HG02970 (cell line): ENCODE data around the gene ZNF783.
"Not testable (repeated sequence)": the region's sequence is repeated elsewhere in the genome, so short reads cannot be mapped to it uniquely, and the experiment has no call there.

ENCODE experiments used
- ATAC-seq: cut with Tn5 transposase; IDR thresholded peaks from one replicate; pipeline ENCODE4 v1.9.1; 2021; ENCODE audit warnings: mild to moderate bottlenecking, moderate library complexity, moderate number of reproducible peaks; ENCODE audit not compliant: unreplicated experiment, low FRiP score

The ZNF783 gene

DNA sequence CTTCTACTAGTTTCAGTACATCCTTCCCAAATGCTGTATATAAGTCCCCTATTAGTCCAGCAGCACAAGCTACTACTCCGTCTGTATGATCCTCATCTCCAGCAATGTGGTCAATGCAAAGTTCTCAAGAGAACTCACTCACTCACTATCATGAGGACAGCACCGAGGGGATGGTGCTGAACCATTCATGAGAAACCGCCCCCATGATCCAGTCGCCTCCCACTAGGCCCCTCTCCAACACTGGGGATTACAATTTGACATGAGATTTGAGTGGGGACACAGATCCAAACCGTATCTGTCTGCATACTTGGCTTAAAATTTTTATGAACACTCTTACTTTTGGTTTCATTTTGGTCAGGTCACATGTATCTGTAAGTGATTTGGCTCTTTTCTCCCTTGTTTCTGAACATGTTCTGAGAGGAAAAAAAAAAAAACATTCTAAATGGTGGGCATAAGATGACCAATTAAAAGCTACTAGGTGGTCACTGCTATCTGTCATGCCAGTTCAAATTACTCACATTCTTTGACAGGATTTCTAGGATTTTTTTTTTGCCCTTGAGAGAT, 60.1 kb downstream of the ZNF783 start:
- no peak for ATAC-seq

DNA sequence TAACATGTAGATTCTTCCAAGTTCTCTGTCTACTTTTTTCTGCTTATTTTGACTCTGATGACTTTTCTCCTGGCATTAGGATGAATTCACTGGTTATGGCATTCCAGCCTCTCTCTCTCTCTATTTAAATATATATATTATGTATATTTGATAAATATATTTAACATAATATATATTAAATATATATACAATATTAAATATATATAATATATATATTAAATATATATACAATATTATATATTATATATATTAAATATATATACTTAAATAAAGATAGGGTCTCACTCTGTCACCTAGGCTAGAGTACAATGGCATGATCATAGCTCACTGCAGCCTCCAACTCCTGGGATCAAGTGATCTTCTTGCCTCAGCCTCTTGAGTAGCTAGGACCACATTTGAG, 60.7 kb downstream of the ZNF783 start:
- ATAC-seq: no peak

DNA sequence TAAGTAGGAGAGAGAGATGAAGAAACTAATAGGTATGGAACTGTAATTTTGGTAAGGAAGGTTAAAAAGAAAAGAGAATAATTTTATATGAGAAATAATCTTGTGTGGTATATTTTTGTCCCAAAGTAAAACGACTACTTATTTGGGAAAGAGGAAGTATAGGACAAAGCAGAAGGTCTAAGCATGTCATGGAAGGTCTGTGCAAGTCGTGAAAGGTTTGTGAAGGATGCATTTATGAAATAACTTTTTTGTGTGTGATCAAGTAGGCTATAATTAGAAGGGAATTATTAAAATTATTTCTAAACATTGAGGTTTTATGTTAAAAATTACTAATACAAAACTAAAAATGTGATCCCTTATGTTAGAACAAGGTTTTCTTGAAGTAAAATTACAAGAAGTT, 63.3 kb downstream of the ZNF783 start:
- ATAC-seq: no peak

DNA sequence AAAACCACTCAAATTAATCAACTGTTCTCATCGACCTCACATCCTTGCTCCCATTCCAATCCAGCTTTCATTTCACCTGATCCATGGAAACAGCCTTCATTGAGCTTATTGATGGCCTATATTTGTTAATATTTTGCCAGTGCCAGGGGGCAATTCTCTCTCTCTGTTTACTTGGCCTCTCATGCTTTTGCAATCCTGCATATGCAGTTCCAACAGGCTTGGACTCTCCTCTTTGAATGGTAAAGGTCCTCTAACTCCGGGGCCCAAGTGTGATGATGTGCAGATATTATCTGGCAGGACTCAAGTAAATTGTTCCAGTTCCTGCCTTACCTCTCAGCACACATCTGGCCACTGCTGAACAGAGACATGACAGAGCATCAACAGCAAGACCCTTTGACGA, 67.3 kb downstream of the ZNF783 start:
- ATAC-seq: no peak

DNA sequence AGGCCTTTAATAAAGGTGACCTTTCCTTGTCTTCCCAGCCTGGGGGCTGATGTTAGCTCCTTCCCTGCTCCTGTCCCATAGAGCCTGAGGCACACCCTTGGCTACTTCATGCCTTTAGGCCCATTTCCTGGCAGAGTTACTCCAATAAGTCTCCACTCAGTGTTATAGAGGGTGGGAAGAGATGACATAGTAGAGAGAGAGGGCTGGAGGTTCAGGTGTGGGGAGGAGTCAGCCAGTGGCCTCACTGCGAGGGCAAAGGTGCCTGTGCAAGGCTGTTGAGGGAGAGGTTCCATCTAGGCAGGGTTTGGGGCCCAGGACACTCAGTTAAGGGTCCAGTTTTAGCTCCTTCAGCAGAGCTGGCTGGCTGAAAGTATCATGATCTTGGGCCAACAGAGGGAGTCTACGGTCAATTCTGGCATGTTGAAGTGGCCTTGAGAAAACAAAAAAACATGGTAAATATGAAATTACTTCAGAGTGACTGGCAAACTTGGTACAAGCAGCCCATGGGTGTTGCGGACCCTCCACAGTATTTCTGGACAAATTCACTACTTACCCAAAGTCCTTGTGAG, 67.9 kb downstream of the ZNF783 start:
- no peak for ATAC-seq

DNA sequence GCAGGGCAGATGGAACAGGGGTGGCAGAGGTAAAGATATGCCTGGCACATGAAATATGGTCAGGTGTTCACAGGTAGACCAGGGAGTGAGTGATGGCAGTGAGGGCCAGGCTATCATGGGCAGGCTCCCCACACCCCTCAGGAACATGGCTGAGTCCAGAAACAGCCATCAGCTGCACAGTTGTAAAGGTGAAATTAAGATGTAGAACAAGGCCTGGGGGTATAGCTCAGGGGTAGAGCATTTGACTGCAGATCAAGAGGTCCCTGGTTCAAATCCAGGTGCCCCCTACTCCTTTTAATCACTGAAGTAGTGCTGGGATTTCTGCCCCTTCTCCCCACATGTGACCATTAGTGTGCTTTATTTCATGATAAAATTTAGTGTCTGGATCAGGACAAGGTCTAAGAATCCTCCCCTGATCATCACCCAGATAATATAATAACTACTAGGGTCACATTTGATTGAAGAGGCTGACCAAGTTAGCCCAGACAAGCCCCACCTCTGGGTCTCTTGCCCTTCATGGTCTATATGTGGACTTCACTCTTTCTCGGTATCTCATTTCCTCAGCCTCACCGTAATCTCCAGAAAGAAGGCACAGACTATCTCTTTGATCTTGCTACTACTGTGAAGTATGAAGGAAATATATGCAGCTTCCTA, 69.0 kb downstream of the ZNF783 start:
- ATAC-seq: no peak

DNA sequence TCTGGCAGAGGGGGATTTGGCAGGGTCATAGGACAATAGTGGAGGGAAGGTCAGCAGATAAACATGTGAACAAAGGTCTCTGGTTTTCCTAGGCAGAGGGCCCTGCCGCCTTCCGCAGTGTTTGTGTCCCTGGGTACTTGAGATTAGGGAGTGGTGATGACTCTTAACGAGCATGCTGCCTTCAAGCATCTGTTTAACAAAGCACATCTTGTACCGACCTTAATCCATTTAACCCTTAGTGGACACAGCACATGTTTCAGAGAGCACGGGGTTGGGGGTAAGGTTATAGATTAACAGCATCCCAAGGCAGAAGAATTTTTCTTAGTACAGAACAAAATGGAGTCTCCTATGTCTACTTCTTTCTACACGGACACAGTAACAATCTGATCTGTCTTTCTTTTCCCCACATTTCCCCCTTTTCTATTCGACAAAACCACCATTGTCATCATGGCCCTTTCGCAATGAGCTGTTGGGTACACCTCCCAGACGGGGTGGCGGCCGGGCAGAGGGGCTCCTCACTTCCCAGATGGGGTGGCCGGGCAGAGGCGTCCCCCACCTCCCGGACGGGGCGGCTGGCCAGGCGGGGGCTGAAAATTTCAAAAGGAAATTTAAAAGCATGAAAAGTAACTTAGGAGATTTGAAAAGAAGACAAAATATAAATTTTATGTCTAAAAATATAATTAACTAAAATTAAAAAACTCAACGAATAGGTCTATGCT, 70.8 kb downstream of the ZNF783 start:
- not testable (repeated sequence) for ATAC-seq

DNA sequence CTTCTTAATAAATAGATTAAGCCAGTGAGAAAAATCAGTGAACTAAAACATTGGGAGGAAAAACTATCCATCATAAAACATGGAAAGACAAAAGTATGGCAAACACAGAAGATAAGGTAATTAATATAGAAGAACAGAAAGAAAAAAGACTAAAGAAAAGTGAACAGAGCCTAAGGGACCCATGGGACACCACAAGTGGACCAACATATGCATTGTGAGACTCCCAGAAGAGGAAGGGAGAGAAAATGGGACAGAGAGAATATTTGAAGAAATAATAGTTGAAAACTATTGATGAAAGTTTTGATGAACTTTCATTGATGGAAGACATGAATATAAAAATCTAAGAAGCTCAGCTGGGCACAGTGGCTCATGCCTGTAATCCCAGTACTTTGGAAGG, 71.3 kb downstream of the ZNF783 start:
- ATAC-seq: no peak

DNA sequence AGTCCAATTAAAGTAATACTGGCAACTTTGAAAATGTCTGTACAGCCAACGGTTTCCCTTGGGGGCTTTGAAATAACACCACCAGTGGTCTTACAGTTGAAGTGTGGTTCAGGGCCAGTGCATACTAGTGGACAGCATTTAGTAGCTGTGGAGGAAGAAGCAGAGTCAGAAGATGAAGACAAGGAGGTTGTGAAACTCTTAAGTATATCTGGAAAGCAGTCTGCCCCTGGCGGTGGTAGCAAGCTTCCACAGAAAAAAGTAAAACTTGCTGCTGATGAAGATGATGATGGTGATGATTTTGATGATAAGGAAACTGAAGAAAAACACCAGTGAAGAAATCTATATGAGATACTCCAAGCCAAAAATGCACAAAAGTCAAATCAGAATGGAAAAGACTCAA, 72.2 kb downstream of the ZNF783 start:
- ATAC-seq: no peak
